ENCODE data around the gene YIPF5. TPM values are rescaled to one million over a fixed set of nuclear protein-coding genes. Genes with fewer than 3 reads are reported as not detected.

The YIPF5 gene
- total RNA-seq, 1 experiment from 2014 or later = 44.5 TPM

DNA sequence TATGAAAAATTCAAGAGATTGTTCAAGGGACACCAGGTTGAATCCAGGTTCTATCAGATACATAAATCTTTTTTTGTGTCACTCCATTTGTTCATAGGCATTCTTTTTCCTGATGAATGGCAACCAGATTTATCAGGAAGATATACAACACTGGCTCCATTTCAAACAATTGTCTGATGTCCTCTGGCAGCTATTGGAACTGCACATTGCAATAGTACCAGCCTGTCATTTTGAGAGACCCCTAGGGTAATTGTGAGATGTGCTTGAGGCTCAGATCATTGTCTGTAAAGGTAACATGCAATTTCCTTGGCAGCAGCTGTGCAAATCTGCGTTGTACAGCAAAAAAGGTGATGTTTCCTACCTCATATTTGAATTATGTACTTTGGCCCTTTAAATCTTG, 26.2 kb upstream of the YIPF5 start:
- Histone ChIP-seq H3K36me3 (ENCODE audit: control insufficient read depth in 1 of 2, insufficient read depth in 2 of 2, low read length in 2 of 2) (no peaks in the 10 kb centered on the region), H3K9ac (ENCODE audit: low read length) (no peak overlapping the region), H3K4me1 (ENCODE audit: control insufficient read depth in 1 of 2, insufficient read depth in 2 of 2, low read length in 2 of 2) (no peaks in the 10 kb centered on the region), H2AFZ (ENCODE audit: low read depth, low read length, poor library complexity, severe bottlenecking) (no peak overlapping the region), H3K4me3 (replicated peaks in 1 of 2; ENCODE audit: low read depth in 1 of 2, low read length in 2 of 2) (no peak overlapping the region), H3K9me3 (ENCODE audit: control insufficient read depth in 1 of 2, insufficient read depth in 1 of 2, low read depth in 1 of 2, low read length in 2 of 2) (no peaks in the 10 kb centered on the region), H3K27ac (ENCODE audit: low read depth, low read length) (no peak overlapping the region), H3K27me3 (ENCODE audit: insufficient read depth, low read length) (peaks cover 80% of the 10 kb centered on the region), H3K79me2 (ENCODE audit: insufficient read depth, low read length) (no peaks in the 10 kb centered on the region), H4K20me1 (ENCODE audit: insufficient read depth) (no peaks in the 10 kb centered on the region), H3K4me2 (ENCODE audit: low read length) (no peak overlapping the region), H3K9me2 (ENCODE audit: insufficient read depth) (no peaks in the 10 kb centered on the region)
- intact Hi-C loops (cut with micrococcal nuclease) = no loop called here
- RAD21 ChIA-PET (ENCODE audit: low non-redundant PET in 1 of 2, low total read pairs in 2 of 2, uncharacterized antibody in 2 of 2, unreplicated experiment in 2 of 2) = no interaction called here
- DNase-seq (ENCODE audit: low read depth, low spot score) = no peak
- POLR2A ChIA-PET = interaction anchor here (0.5 kb wide), 1 partner anchor 21 kb away, joined by 3 read pairs; no protein-coding TSS in a partner anchor
- no peak for TF ChIP-seq POLR2A (IDR thresholded peaks at IDR 0.05; ENCODE audit: borderline replicate concordance, extremely low read depth, insufficient read depth, insufficient read length)
- TF ChIP-seq, protein P1, sequence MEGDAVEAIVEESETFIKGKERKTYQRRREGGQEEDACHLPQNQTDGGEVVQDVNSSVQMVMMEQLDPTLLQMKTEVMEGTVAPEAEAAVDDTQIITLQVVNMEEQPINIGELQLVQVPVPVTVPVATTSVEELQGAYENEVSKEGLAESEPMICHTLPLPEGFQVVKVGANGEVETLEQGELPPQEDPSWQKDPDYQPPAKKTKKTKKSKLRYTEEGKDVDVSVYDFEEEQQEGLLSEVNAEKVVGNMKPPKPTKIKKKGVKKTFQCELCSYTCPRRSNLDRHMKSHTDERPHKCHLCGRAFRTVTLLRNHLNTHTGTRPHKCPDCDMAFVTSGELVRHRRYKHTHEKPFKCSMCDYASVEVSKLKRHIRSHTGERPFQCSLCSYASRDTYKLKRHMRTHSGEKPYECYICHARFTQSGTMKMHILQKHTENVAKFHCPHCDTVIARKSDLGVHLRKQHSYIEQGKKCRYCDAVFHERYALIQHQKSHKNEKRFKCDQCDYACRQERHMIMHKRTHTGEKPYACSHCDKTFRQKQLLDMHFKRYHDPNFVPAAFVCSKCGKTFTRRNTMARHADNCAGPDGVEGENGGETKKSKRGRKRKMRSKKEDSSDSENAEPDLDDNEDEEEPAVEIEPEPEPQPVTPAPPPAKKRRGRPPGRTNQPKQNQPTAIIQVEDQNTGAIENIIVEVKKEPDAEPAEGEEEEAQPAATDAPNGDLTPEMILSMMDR (IDR thresholded peaks at IDR 0.05 in 2 of 3, conservative IDR thresholded peaks at IDR 0.05 in 1 of 3; ENCODE audit: borderline replicate concordance in 1 of 3, insufficient read depth in 1 of 3, low read depth in 2 of 3, low read length in 2 of 3) = peak in 2 of 3 experiments; percentile 16 to 31; a peak in 2 of 6 replicates
- TF ChIP-seq, protein P2, sequence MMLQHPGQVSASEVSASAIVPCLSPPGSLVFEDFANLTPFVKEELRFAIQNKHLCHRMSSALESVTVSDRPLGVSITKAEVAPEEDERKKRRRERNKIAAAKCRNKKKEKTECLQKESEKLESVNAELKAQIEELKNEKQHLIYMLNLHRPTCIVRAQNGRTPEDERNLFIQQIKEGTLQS (IDR thresholded peaks at IDR 0.05) = no peak
- TF ChIP-seq, protein P3, sequence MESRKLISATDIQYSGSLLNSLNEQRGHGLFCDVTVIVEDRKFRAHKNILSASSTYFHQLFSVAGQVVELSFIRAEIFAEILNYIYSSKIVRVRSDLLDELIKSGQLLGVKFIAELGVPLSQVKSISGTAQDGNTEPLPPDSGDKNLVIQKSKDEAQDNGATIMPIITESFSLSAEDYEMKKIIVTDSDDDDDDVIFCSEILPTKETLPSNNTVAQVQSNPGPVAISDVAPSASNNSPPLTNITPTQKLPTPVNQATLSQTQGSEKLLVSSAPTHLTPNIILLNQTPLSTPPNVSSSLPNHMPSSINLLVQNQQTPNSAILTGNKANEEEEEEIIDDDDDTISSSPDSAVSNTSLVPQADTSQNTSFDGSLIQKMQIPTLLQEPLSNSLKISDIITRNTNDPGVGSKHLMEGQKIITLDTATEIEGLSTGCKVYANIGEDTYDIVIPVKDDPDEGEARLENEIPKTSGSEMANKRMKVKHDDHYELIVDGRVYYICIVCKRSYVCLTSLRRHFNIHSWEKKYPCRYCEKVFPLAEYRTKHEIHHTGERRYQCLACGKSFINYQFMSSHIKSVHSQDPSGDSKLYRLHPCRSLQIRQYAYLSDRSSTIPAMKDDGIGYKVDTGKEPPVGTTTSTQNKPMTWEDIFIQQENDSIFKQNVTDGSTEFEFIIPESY (IDR thresholded peaks at IDR 0.05; ENCODE audit: extremely low read depth, insufficient replicate concordance, low read length) = no peak
- TF ChIP-seq, protein P4, sequence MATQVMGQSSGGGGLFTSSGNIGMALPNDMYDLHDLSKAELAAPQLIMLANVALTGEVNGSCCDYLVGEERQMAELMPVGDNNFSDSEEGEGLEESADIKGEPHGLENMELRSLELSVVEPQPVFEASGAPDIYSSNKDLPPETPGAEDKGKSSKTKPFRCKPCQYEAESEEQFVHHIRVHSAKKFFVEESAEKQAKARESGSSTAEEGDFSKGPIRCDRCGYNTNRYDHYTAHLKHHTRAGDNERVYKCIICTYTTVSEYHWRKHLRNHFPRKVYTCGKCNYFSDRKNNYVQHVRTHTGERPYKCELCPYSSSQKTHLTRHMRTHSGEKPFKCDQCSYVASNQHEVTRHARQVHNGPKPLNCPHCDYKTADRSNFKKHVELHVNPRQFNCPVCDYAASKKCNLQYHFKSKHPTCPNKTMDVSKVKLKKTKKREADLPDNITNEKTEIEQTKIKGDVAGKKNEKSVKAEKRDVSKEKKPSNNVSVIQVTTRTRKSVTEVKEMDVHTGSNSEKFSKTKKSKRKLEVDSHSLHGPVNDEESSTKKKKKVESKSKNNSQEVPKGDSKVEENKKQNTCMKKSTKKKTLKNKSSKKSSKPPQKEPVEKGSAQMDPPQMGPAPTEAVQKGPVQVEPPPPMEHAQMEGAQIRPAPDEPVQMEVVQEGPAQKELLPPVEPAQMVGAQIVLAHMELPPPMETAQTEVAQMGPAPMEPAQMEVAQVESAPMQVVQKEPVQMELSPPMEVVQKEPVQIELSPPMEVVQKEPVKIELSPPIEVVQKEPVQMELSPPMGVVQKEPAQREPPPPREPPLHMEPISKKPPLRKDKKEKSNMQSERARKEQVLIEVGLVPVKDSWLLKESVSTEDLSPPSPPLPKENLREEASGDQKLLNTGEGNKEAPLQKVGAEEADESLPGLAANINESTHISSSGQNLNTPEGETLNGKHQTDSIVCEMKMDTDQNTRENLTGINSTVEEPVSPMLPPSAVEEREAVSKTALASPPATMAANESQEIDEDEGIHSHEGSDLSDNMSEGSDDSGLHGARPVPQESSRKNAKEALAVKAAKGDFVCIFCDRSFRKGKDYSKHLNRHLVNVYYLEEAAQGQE (IDR thresholded peaks at IDR 0.05; ENCODE audit: low read depth) = no peak
- no peak for TF ChIP-seq EZH2 (IDR thresholded peaks at IDR 0.05)
- CTCF ChIA-PET = no interaction called here
- BruUV-seq (replicated peaks) = no TSS peak
- ATAC-seq = peak; percentile 56; the same call in 1 of the 2 replicates

All from HCT116 (cell line).